Measurements from ENCODE around the gene CENPL.
"Not testable (repeated sequence)": the region's sequence is repeated elsewhere in the genome, so short reads cannot be mapped to it uniquely, and the experiment has no call there.

CENPL gene

DNA sequence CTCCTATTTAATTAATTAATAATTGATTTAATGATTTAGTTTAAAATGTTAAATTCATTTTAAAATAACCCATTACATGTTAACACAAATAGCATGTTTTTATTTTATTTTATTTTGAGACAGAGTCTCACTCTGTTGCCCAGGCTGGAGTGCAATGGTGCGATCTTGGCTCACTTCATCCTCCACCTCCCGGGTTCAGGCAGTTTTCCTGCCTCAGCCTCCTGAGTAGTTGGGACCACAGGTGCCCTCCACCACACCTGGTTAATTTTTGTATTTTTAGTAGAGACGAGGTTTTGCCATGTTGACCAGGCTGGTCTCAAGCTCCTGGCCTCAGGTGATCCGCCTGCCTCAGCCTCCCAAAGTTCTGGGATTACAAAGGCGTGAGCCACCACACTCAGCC lies 34.9 kb upstream of the CENPL start:
- in situ Hi-C loops (cut with MboI; ENCODE audit: low sequenced_read_pairs), result not testable (repeated sequence)

DNA sequence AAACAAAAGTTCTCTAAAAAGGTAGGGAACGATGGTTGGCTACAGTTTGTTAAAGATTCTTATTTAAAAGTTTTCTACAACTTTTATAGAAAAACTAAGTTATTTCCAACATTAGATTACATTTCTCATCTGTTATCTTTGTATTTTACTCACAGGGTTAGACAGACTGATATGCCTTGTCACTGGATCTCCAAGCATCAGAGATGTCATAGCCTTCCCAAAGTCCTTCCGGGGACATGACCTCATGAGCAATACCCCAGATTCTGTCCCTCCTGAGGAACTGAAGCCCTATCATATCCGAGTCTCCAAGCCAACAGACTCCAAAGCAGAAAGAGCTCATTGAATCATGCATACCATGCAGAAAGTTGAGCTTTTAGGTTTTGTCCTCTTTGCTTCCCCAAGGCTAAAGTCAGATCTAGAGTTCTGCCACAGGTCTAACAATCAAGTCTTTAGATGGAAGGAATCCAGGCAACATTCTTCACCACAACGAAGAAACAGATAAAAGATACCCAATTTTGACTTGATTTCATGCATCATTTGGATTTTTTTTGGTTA lies 32.8 kb upstream of the CENPL start:
- in situ Hi-C loops (cut with MboI; ENCODE audit: low sequenced_read_pairs), result no loop called here

DNA sequence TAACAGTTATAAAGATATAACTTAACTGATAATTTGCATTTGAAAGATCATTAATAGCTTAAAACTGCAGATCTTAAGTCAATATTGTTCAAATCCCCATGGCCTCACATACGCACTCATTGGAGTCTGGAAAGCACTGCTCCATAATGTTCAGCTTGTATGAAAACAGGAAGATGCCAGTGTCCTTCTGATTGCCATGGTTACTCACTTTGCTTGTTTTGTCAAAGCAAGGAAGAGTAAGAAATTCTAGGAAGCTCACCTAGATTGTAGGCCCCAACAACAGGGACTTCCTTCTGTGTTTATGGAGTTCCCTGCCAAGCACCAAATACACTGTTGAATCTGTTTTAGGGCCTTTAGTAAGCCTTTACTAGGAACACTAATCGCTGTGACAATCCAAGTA lies 32.2 kb upstream of the CENPL start:
- in situ Hi-C loops (cut with MboI; ENCODE audit: low sequenced_read_pairs), result no loop called here

DNA sequence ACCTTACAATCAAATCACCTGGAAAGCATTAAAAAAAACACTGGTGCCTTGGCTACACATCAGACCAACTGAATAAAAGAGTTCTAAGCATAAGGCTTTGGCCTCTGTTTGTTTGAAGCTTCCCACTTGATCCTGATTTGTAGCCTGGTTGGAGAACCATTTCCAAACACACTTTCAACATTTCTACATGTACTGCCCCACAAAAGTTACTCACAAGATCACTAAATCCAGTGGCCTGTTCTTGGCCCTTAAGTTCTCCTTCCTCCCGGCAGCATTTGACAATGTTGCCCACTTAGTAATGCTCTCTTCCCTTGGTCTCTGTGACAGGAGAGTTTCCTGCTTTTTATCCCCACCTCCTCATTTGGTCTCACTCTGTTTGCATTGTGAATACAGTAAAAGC lies 31.3 kb upstream of the CENPL start:
- in situ Hi-C loops (cut with MboI; ENCODE audit: low sequenced_read_pairs), result no loop called here

DNA sequence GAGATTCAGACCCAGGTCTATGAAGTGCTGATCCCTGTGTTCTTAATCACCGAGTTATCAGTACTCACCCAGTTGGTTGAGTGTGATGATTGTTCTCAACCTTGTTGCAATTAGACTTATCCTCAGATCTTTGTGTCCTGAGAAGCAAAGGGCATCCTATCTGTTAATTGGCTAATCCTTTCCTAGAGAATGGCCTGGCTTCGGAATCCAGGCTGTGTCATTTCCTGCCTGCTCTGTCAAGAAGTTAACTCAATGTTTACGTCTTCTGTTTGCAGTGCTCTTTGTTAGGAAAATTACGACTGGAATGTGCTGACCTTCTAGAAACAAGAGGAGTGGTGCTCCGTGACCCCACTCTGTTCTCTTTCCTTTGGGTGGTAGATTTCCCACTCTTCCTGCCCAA lies 28.4 kb upstream of the CENPL start:
- in situ Hi-C loops (cut with MboI; ENCODE audit: low sequenced_read_pairs), result no loop called here

DNA sequence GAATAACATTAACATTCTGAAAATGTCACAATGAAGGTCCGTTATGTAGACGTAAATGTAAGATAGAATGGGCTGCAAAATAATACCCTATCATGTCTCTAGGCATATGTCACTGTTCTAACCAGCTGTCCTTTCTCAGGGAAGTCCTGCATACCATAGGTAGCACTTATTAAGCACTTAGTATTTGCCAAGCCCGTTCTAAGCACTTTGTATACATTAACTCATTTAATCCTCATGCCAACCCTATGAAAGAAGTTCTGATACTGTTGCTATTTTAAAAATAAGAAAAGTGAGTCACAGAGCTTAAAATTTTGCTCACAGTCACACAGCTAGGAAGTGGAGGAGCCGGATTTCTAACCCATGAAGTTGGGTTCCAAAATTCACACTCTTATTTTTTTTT lies 27.4 kb upstream of the CENPL start:
- in situ Hi-C loops (cut with MboI; ENCODE audit: low sequenced_read_pairs), result no loop called here

DNA sequence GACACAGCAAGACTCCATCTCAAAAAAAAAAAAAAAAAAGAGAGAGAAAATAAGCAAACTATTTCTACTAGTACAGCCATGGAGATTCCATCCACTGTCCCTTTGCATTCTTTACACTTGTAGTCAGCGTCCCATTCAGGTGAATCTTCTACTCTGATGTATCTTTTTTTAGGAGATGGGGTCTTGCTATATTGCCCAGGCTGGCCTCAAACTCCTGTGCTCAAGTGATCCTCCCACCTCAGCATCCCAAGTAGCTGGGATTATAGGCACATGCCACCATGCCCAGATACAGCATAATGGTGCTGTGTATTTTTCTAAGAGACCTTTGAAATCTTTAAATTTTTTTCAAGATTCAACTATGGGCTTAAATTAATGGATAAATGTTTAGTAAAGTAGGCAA lies 8.1 kb upstream of the CENPL start:
- in situ Hi-C loops (cut with MboI; ENCODE audit: low sequenced_read_pairs), result no loop called here

DNA sequence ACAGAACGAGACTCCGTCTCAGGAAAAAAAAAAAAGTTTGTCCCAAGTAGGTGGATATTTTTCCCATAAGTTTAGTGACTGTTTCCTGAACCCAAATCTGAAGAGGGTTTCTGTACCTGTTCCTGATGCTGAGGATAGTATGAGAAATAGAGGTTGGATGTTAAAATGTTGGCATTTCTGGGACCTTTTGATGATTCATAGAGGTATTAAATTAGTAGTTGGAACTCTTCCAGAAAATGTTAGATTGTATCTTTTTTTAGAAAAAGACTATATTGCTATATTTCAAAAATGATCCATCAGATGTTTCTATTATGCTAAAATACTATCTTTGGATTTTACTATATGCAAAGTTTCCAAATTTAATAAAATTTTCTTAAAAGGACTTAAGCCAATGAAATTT lies 2.9 kb upstream of the CENPL start:
- in situ Hi-C loops (cut with MboI; ENCODE audit: low sequenced_read_pairs), result no loop called here

DNA sequence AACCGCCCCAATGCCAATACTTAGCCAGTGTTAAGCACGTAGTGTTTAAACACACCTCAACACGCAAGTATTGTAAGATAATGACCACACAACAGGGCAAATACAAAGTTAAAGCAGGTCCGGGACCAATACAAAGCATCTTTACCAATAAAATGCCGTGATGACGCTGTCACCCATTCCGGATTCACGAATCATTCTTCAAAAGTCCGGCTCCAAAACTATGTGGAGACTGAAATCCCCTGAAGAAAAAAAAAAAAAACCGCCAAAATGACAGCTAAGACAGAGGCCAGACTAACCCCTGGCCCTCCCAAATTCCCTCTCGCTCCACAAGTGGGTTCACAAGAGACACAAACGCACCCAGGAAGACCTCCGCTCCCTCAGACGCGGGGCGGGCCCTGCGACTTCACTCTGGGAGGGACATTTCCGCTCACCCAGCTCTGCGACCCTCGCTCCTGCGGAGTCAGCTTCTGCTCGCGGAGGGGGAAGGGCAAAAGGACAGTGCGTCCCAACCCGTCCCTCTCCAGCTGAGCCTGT lies 835 bp downstream of the CENPL start:
- in situ Hi-C loops (cut with MboI; ENCODE audit: low sequenced_read_pairs), result no loop called here

DNA sequence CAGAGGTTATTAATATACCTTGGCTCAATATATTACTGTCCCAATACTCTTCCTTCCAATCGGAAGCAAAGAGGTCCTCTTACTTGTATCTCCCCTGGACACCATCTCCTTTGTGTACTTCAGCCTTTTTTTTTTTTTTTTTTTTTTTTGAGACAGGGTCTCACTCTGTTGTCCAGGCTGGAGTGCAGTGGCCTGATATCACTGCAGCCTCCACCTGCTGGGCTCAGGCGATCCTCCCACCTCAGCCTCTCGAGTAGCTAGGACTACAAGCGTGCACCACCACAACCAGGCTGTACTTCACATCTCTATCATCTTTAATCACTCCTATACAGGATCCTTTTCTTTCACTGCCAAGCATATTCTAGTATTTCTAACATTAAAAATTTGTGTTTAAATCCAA lies 3.0 kb downstream of the CENPL start:
- in situ Hi-C loops (cut with MboI; ENCODE audit: low sequenced_read_pairs), result no loop called here

DNA sequence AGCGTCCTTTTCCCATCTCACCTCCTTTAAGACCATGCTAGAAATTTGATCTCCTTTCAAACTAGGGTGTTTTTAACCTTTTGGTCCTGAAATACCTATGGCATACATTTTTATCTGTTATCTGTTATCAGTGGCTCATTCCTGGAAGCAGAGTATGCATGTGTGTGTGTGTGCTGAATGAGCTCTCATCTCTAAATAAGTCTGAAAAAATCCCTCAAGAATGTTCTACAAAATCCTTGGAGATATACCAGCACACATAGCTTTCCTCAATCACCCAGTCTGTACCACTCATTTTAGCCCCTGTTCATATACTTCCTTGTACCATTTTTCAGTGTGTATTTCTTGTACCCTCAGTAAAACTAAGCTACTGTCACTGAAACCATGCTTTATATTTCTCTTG lies 6.2 kb downstream of the CENPL start:
- in situ Hi-C loops (cut with MboI; ENCODE audit: low sequenced_read_pairs), result no loop called here

DNA sequence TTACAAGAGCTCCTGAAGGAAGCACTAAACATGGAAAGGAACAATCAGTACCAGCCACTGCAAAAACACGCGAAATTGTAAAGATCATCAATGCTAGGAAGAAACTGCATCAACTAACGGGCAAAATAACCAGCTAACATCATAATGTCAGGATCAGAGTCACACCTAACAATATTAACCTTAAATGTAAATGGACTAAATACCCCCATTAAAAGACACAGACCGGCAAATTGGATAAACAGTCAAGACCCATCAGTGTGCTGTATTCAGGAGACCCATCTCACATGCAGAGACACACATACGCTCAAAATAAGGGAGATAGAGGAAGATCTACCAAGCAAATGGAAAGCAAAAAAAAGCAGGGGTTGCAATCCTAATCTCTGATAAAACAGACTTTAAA lies 11.0 kb downstream of the CENPL start:
- in situ Hi-C loops (cut with MboI; ENCODE audit: low sequenced_read_pairs), result not testable (repeated sequence)

DNA sequence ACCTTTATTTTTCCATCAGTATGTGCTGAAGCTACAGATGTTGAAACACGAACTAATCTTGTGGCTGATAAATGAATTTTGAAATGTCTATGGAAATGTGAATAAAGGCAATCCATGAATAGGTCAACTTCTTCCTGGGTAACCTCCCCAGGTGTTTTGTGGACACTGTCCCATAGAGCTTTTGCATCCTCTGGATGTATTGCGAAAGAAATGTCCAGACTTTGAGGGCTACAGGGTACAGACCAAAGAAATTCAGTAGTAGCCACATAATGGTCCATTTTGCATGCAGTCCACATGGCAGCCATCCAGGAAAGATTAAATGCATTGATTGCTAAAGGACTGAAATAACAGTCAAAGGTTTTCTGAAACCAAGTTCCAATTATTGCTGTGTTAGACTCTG lies 21.7 kb downstream of the CENPL start:
- in situ Hi-C loops (cut with MboI; ENCODE audit: low sequenced_read_pairs), result no loop called here

DNA sequence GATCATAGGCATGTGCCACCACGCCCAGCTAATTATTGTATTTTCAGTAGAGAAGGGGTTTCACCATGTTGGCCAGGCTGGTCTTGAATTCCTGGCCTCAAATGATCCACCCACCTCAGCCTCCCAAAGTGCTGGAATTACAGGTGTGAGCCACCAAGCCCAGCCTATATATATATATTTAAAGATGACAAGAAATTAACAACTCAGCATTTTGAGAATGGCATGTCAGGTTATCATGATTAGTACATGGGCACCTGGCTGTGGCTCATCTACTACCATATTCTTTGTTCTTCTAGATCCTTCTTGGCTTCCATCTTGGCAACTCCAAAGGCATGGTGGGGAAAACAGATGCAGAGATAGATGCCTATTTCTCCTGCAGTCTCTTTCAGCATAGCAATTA lies 24.7 kb downstream of the CENPL start:
- in situ Hi-C loops (cut with MboI; ENCODE audit: low sequenced_read_pairs), result not testable (repeated sequence)

DNA sequence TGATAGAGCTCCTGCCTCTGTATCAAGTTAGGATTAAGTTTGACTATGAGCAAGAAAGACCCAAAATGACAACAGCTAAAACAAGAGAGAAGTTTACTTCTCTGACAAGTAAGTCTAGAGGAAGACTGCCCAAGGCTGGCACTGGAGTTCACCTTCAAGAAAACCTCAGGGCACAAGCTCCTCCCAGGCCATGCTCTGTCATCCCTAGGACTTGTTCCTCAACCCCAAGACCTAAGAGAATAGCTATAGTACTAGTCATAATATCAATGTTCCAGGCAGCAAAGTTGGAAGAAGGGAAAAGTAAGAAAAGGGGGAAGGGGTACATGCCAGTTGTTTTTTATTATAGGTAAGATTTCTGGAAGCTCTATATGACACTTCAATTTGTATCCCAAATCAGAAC lies 26.6 kb downstream of the CENPL start:
- in situ Hi-C loops (cut with MboI; ENCODE audit: low sequenced_read_pairs), result no loop called here

DNA sequence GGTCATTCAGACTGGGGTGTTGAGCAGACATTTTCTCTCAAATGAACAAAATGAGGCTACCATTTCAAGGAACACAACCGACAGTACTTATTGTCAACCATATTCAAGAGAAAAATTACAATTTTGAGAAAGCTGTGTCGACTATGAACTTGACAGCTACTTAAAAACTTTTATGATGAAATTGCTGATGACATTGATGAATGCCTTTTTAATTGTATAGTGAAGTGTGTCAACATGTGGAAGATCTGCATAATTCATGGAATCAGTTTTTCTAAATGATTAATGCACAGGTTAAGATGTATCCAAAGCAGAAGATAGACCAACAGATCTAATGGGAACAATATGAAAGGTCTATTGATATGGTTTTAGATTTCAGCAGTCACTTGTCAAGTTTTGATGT lies 34.8 kb downstream of the CENPL start:
- in situ Hi-C loops (cut with MboI; ENCODE audit: low sequenced_read_pairs), result no loop called here

DNA sequence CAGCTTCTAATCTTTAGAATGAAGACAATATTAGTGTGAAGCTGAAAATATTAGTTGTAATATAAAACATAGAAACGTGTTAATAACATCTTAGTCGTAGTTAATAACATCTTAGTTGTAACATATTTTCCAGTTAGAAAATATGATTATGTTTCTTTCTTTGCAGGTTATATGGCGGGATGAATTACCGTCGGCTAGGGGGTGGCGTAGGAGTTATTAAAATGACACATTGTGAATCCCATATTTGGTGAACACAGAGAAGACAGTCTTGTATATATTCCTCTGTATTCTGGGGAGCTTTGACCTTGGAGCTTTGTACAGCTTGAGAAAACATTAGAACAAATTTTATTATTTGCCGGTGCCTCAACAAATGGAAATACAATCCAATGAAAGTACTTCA lies 39.7 kb downstream of the CENPL start:
- in situ Hi-C loops (cut with MboI; ENCODE audit: low sequenced_read_pairs), result no loop called here

DNA sequence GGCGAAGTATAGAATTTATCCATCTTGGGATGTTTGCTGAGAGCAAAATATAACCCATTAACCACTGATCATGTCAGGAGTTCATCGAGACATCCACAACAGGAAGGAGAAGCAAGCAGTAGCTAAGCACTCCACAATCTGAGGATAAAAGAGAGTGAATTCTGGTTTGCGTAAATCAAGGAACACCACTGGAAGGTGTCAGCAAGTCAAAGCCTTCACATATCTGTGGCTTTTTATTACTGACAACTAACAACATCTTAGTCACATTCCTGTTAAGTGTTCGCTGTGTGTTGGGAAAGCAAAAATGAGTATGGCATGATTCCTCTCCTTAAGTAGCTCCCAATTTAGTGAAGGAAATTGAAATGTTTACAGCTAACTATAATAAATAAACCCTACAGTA lies 44.7 kb downstream of the CENPL start:
- in situ Hi-C loops (cut with MboI; ENCODE audit: low sequenced_read_pairs), result no loop called here

DNA sequence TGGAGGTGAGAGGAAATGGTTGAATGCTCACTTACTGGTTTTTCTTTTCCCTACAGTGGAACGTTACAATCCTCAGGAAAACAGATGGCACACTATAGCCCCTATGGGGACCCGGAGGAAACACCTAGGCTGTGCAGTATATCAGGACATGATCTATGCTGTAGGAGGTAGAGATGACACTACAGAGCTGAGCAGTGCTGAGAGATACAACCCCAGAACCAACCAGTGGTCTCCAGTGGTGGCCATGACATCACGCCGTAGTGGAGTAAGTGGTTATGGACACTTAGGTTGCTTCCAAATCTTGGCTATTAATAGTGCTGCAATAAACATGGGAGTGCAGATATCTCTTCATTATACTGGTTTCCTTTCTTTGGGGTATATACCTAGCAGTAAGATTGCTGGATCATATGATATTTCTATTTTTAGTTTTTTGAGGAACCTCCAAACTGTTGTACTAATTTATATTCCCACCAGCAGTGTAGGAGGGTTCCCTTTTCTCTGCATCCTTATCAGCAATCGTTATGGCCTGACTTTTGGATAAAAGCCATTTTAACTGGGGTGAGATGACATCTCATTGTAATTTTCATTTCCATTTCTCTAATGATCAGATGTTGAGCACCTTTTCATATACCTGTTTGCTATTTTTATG lies 49.0 kb downstream of the CENPL start:
- in situ Hi-C loops (cut with MboI; ENCODE audit: low sequenced_read_pairs), result no loop called here

DNA sequence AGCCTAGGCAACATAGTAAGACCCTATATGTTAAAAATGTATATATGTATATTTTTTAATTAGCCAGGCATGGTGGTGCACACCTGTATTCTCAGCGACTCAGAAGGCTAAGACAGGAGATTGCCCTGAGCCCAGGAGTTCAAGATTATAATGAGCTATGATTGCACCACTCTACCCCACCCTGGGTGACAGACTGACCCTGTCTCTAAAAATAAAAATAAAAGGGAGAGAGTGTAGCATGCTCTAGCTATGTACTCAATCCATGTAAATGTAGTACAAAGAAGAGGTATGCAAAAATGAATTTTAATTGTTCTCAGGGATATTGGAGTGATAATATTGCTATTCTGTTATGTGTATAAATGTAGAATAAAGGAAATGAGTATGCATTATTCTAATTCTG lies 53.1 kb downstream of the CENPL start:
- in situ Hi-C loops (cut with MboI; ENCODE audit: low sequenced_read_pairs), result no loop called here

DNA sequence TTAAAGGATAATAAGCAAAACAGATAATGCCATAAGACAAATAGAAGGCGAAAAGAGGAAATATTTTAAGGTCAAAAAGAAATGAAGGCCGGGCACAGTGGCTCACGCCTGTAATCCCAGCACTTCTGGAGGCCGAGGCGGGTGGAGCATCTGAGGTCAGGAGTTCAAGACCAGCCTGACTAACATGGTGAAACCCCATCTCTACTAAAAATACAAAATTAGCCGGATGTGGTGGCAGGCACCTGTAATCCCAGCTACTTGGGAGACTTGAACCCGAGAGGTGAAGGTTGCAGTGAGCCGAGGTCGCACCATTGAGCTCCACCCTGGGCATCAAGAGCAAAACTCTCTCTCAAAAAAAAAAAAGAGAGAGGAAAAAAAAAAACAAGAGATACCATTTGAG lies 54.4 kb downstream of the CENPL start:
- in situ Hi-C loops (cut with MboI; ENCODE audit: low sequenced_read_pairs), result not testable (repeated sequence)

DNA sequence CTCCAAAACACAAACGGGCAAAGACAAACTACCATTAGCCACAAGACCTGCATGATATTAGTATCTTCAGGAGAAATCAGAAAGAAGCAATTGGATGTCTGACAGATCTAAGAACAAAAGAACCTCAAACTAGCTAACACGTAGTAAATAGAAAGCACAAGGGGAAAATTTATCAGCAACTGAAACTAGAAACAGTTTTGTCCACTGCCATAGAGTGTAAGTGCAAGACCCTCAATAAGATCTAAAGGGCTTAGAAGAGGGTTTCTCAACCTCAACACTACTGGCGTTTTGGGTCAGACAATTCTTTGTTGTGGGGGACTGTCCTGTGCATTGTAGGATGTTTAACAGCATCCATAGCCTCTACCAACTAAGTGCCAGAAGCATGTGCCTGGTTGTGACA lies 55.9 kb downstream of the CENPL start:
- in situ Hi-C loops (cut with MboI; ENCODE audit: low sequenced_read_pairs), result no loop called here

DNA sequence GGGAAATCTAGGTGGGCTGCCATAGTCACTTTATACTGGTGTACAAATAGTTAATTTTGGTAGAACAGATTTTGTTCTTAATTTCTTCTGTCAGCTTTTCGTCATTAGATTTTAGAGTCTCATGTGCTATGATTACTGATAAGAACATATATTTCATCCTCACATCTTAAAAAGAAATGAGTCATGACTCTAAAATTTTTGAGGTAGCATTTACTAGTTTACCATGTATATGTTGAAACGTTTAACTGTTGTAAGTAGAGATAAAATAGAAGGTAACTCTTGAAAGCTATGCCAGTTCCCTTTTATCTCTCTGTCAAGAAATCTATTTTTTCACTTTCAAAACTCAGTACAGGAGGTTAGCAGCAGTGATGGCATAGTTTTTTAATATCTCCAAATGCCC lies 56.5 kb downstream of the CENPL start:
- in situ Hi-C loops (cut with MboI; ENCODE audit: low sequenced_read_pairs), result no loop called here

All from hTERT RPE-1 (cell line).